A673 (cell line): ENCODE results near the gene PASD1. TPM values are rescaled to one million over a fixed set of nuclear protein-coding genes. Genes with fewer than 3 reads are reported as not detected.

Source experiments
- BruUV-seq: library from RNA; stranded (reverse); fragments of 400-500 nt; replicated peaks from 2 replicates; lab custom pipeline; 2021; lab: Mats Ljungman, UMichigan
- CTCF ChIA-PET: fragments of 300-600 bp; sonication (Branson Sonifier 250); formaldehyde crosslinking; loops from one replicate; lab custom pipeline; 2022; ENCODE audit warnings: antibody characterized with exemption; lab: Charles Lee
- POLR2A ChIA-PET: fragments of 300-600 bp; sonication (Branson Sonifier 250); formaldehyde crosslinking; loops from one replicate; lab custom pipeline; 2022; ENCODE audit warnings: antibody characterized with exemption; ENCODE audit not compliant: low non-redundant PET; lab: Charles Lee
- DNase-seq: peaks from one replicate; pipeline ENCODE4 v3.0.0-alpha.2; 2015; ENCODE audit warnings: low spot score
- H3K27ac ChIP-seq: fragments of 200-600 bp; sonication (generic); 2 replicates; pipeline ENCODE4 v1.5.1; 2016; ENCODE audit warnings: mixed run types, low read depth, mild to moderate bottlenecking, mixed read lengths, antibody characterized with exemption, low read length; ENCODE audit not compliant: poor library complexity, severe bottlenecking
- H3K27me3 ChIP-seq: fragments of 200-600 bp; sonication (generic); replicated peaks from 2 replicates; pipeline ENCODE4 v1.6.1; 2017; ENCODE audit warnings: mixed run types, low read depth, mild to moderate bottlenecking, mixed read lengths, antibody characterized with exemption, low read length; ENCODE audit not compliant: insufficient read depth, poor library complexity
- H3K36me3 ChIP-seq: fragments of 200-600 bp; sonication (generic); 2 replicates; pipeline ENCODE4 v1.6.1; 2016; ENCODE audit warnings: mixed run types, mild to moderate bottlenecking, mixed read lengths, antibody characterized with exemption, low read length; ENCODE audit not compliant: insufficient read depth, poor library complexity, severe bottlenecking
- H3K4me1 ChIP-seq: fragments of 200-600 bp; sonication (generic); 2 replicates; pipeline ENCODE4 v1.6.1; 2017; ENCODE audit warnings: mixed run types, mild to moderate bottlenecking, mixed read lengths, antibody characterized with exemption, low read length; ENCODE audit not compliant: insufficient read depth, poor library complexity, severe bottlenecking
- H3K4me3 ChIP-seq: fragments of 200-600 bp; sonication (generic); 2 replicates; pipeline ENCODE4 v1.5.1; 2016; ENCODE audit warnings: low read depth, mixed run types, mild to moderate bottlenecking, mixed read lengths, low read length; ENCODE audit not compliant: poor library complexity, severe bottlenecking
- H3K9me3 ChIP-seq: fragments of 200-600 bp; sonication (generic); 2 replicates; pipeline ENCODE4 v1.6.1; 2016; ENCODE audit warnings: mixed run types, low read depth, mild to moderate bottlenecking, mixed read lengths, antibody characterized with exemption, low read length; ENCODE audit not compliant: poor library complexity, severe bottlenecking
- EZH2 ChIP-seq: fragments of 200-600 bp; sonication (generic); IDR thresholded peaks from 2 replicates; pipeline ENCODE4 v1.6.1; 2017; ENCODE audit warnings: borderline replicate concordance, low read depth, mild to moderate bottlenecking, mixed read lengths, antibody characterized with exemption, low read length; ENCODE audit not compliant: poor library complexity, severe bottlenecking
- intact Hi-C: fragments of 100-400 bp; cut with micrococcal nuclease; formaldehyde crosslinking; loops from one replicate; pipeline ENCODE4 v1.10.0; 2022; ENCODE audit not compliant: unreplicated experiment
- total RNA-seq: library from RNA; stranded (reverse); gene quantifications from 2 replicates; pipeline ENCODE4 v1.2.3, GENCODE V29; 2021
- TF ChIP-seq, protein P1 (sequence below): fragments of 300-800, 200-600 bp; sonication (generic); conservative IDR thresholded peaks from 2 replicates; pipeline ENCODE4 v1.5.1; 2017; ENCODE audit warnings: low read depth, mild to moderate bottlenecking, antibody characterized with exemption, low read length, moderate library complexity, mixed read lengths

The PASD1 gene
- total RNA-seq, 1 experiment from 2014 or later, result not detected

DNA sequence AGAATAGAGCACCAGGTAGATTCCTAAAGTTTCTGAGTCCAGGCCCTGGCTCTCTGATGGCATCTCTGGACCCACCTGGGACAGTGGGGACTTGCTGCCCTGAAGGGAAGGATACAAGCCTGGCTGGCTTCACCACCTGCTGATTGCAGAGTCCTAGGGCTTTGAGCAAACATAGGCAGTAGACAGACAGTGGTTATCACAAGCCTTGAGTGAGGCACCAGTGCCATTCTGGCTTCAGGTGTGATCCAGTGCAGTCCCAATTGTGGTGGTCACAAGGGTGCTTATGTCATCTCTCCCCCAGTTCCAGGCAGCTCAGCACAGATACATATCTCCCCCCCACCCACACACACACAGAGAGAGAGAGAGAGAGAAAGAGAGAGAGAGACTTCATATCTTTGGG, 125.2 kb downstream of the PASD1 start:
- no TSS peak for BruUV-seq
- H3K27me3 ChIP-seq, result peaks cover 7% of the 10 kb centered on the region
- intact Hi-C loops, result loop anchor here (10.0 kb wide), 1 partner anchor 334 kb away; no protein-coding TSS in a partner anchor

GRCh38 chrX:151692825-151693224, 129.3 kb downstream of the PASD1 start:
- H3K4me1 ChIP-seq, result no peaks in the 10 kb centered on the region
- H3K9me3 ChIP-seq, result no peaks in the 10 kb centered on the region
- no peaks in the 10 kb centered on the region for H3K27me3 ChIP-seq
- TF ChIP-seq, protein P1, sequence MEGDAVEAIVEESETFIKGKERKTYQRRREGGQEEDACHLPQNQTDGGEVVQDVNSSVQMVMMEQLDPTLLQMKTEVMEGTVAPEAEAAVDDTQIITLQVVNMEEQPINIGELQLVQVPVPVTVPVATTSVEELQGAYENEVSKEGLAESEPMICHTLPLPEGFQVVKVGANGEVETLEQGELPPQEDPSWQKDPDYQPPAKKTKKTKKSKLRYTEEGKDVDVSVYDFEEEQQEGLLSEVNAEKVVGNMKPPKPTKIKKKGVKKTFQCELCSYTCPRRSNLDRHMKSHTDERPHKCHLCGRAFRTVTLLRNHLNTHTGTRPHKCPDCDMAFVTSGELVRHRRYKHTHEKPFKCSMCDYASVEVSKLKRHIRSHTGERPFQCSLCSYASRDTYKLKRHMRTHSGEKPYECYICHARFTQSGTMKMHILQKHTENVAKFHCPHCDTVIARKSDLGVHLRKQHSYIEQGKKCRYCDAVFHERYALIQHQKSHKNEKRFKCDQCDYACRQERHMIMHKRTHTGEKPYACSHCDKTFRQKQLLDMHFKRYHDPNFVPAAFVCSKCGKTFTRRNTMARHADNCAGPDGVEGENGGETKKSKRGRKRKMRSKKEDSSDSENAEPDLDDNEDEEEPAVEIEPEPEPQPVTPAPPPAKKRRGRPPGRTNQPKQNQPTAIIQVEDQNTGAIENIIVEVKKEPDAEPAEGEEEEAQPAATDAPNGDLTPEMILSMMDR, result no peak
- TF ChIP-seq EZH2, result no peak
- CTCF ChIA-PET, result no interaction called here
- BruUV-seq, result no TSS peak
- POLR2A ChIA-PET, result no interaction called here
- no peaks in the 10 kb centered on the region for H3K36me3 ChIP-seq
- intact Hi-C loops, result no loop called here
- DNase-seq, result no peak
- H3K4me3 ChIP-seq, result no peak overlapping the region
- H3K27ac ChIP-seq, result no peak overlapping the region

More for the DNA sequence above, 125.2 kb downstream of the PASD1 start:
- POLR2A ChIA-PET, result no interaction called here
- Histone ChIP-seq H3K27ac (no peak overlapping the region), H3K4me3 (no peak overlapping the region), H3K4me1 (no peaks in the 10 kb centered on the region), H3K36me3 (no peaks in the 10 kb centered on the region), H3K9me3 (no peaks in the 10 kb centered on the region)
- DNase-seq, result no peak
- no peak for TF ChIP-seq EZH2
- TF ChIP-seq, protein P1, result no peak
- CTCF ChIA-PET, result no interaction called here

- no peaks in the 10 kb centered on the region for H3K27me3 ChIP-seq
- ChIA-PET CTCF (no interaction called here), POLR2A (no interaction called here)
- H3K4me3 ChIP-seq, result no peak overlapping the region
- no peaks in the 10 kb centered on the region for H3K36me3 ChIP-seq
- no peak overlapping the region for H3K27ac ChIP-seq
- intact Hi-C loops, result no loop called here
- H3K9me3 ChIP-seq, result no peaks in the 10 kb centered on the region
- no TSS peak for BruUV-seq
- H3K4me1 ChIP-seq, result no peaks in the 10 kb centered on the region
- TF ChIP-seq EZH2, result no peak
- TF ChIP-seq, protein P1, result no peak
- no peak for DNase-seq
These were observed 130.6 kb downstream of the PASD1 start for GRCh38 chrX:151694121-151694520.
